Upper lobe of left lung (tissue), 6 donors: Measurements from ENCODE around the gene SLC39A8. TPM values are rescaled to one million over a fixed set of nuclear protein-coding genes. Genes with fewer than 3 reads are reported as not detected.
A peak's percentile ranks its signal among the peaks of the same experiment; 100 is the strongest.

Experiments used
- ATAC-seq, 2 donors: fragments of 200-7000 bp; cut with Tn5 transposase; one replicate each; pipeline ENCODE4 v1.9.1; 2022; ENCODE audit warnings: mild to moderate bottlenecking in 2 of 2, moderate library complexity in 2 of 2; ENCODE audit not compliant: low FRiP score in 2 of 2
- DNase-seq, 2 donors: peaks; one replicate each; pipeline ENCODE4 v3.0.0-alpha.2; 2019 to 2020
- H3K27ac ChIP-seq, 4 donors: fragments of 200-600 bp; sonication (generic); one replicate each; pipeline ENCODE4 v1.5.1; 2016 to 2019
- H3K27me3 ChIP-seq, 4 donors: fragments of 200-600 bp; sonication (generic); one replicate each; pipeline ENCODE4 v1.5.1; 2017 to 2019
- H3K36me3 ChIP-seq, 4 donors: fragments of 200-600 bp; sonication (generic); one replicate each; pipeline ENCODE4 v1.5.1; 2016 to 2019
- H3K4me1 ChIP-seq, 4 donors: fragments of 200-600 bp; sonication (generic); one replicate each; pipeline ENCODE4 v1.5.1; 2018 to 2019
- H3K4me3 ChIP-seq, 4 donors: fragments of 200-600 bp; sonication (generic); one replicate each; pipeline ENCODE4 v1.5.1; 2017 to 2019; ENCODE audit warnings: mild to moderate bottlenecking in 2 of 4, moderate library complexity in 1 of 4
- H3K9me3 ChIP-seq, 4 donors: fragments of 200-600 bp; sonication (generic); one replicate each; pipeline ENCODE4 v1.5.1; 2018 to 2019
- CTCF ChIP-seq, 6 experiments: fragments of 450-650 bp in 4 of 6; fragments of 200-600 bp in 2 of 6; sonication (generic) in 2 of 6; IDR thresholded peaks; one replicate each; pipeline ENCODE4 v1.5.1; 2016 to 2019; ENCODE audit warnings: antibody characterized with exemption in 6 of 6
- EP300 ChIP-seq, 4 donors: sonication (generic); formaldehyde crosslinking; IDR thresholded peaks; one replicate each; pipeline ENCODE4 v1.5.1; 2017; ENCODE audit warnings: antibody characterized with exemption in 4 of 4, control low read depth in 2 of 4
- POLR2A ChIP-seq, 4 donors: fragments of 450-650 bp; IDR thresholded peaks; one replicate each; pipeline ENCODE4 v1.5.1; 2016 to 2017; ENCODE audit warnings: antibody characterized with exemption in 4 of 4, mild to moderate bottlenecking in 2 of 4
- POLR2AphosphoS5 ChIP-seq, 2 donors: sonication (generic); formaldehyde crosslinking; IDR thresholded peaks; one replicate each; pipeline ENCODE4 v1.5.1; 2017; ENCODE audit warnings: antibody characterized with exemption in 2 of 2
- WGBS, 2 donors: methylation state at CpG; one replicate each; pipeline ENCODE4 v1.1.5; 2017 to 2018; 5-methylcytosine and 5-hydroxymethylcytosine counted together
- total RNA-seq, 6 donors: library from RNA; depleted of rRNA in 4 of 6; stranded (reverse); fragments of >200 nt in 4 of 6; gene quantifications; one replicate each; pipeline versions ENCODE4 v1.1.0 to v1.2.1, GENCODE V29; 2016 to 2021
- donor health status: DM: no; HTN: no; CAD: no; lungs with moderate emphysema.
- donor health status: DM: no; HTN: yes; CAD: no; lungs with severe emphysema.

SLC39A8 gene
- total RNA-seq: 100 to 1,000 TPM; 218 to 627 (median 317) TPM

- no peaks in the 10 kb centered on the region for H3K36me3 ChIP-seq
- WGBS, 2 donors: 0 to 1% methylated on average over 32 to 54 of the region's 54 CpGs
- ATAC-seq (peak; percentile 97), DNase-seq (peak; percentile 95 to 97)
- H3K9me3 ChIP-seq: no peaks in the 10 kb centered on the region
- peak within 1 kb of the TSS; percentile 63 to 86 (median 74) for H3K4me3 ChIP-seq
- peak within 1 kb of the TSS; percentile 80 to 91 (median 88) for H3K27ac ChIP-seq
- H3K27me3 ChIP-seq: no peaks in the 10 kb centered on the region
- TF ChIP-seq CTCF (IDR thresholded peaks at IDR 0.05) (peak; percentile 78 to 94 (median 92)), EP300 (IDR thresholded peaks at IDR 0.05) (no peak), POLR2A (IDR thresholded peaks at IDR 0.05) (peak in 3 of 4 donors; percentile 17 to 92 (median 69)), POLR2AphosphoS5 (IDR thresholded peaks at IDR 0.05) (peak; percentile 47 to 97)
- peaks cover 0 to 24% (median 10%) of the 10 kb centered on the region in 4 donors for H3K4me1 ChIP-seq
Observed at GRCh38 chr4:102344954-102345794, at the start of gene SLC39A8. TSS of gene SLC39A8 (minus strand) at chr4:102345482. CDS start at chr4:102344662, 820 bp downstream.

- 75 to 81% methylated on average over 4 of the region's 4 CpGs for WGBS, 2 donors
- peaks cover 0 to 3% (median 0%) of the 10 kb centered on the region in 4 donors for H3K4me1 ChIP-seq
- no peaks in the 10 kb centered on the region for H3K36me3 ChIP-seq
- H3K27me3 ChIP-seq: no peaks in the 10 kb centered on the region
- no peak for TF ChIP-seq CTCF (IDR thresholded peaks at IDR 0.05)
- TF ChIP-seq EP300 (IDR thresholded peaks at IDR 0.05): no peak
- TF ChIP-seq POLR2AphosphoS5 (IDR thresholded peaks at IDR 0.05): no peak
- TF ChIP-seq POLR2A (IDR thresholded peaks at IDR 0.05): no peak
- no peaks in the 10 kb centered on the region for H3K9me3 ChIP-seq
- no peak overlapping the region for H3K4me3 ChIP-seq
- ATAC-seq (no peak), DNase-seq (no peak)
- no peak overlapping the region for H3K27ac ChIP-seq
Observed at GRCh38 chr4:102392033-102392744, 46.9 kb upstream of the SLC39A8 start.

- Histone ChIP-seq H3K27ac (peak overlapping the region in 2 of 4 donors; percentile 24 to 61), H3K4me3 (no peak overlapping the region), H3K36me3 (no peaks in the 10 kb centered on the region), H3K27me3 (no peaks in the 10 kb centered on the region), H3K4me1 (peaks cover 0 to 3% (median 0%) of the 10 kb centered on the region in 4 donors), H3K9me3 (no peaks in the 10 kb centered on the region)
- TF ChIP-seq POLR2AphosphoS5 (IDR thresholded peaks at IDR 0.05): peak in 1 of 2 donors; percentile 62
- TF ChIP-seq EP300 (IDR thresholded peaks at IDR 0.05): peak in 1 of 4 donors; percentile 77
- TF ChIP-seq POLR2A (IDR thresholded peaks at IDR 0.05): no peak
- DNase-seq (no peak), ATAC-seq (peak; percentile 55 to 78)
- WGBS, 2 donors: 43 to 64% methylated on average over 2 of the region's 2 CpGs
Observed at GRCh38 chr4:102390438-102390837, 45.2 kb upstream of the SLC39A8 start.

GRCh38 chr4:102388611-102389010 lies 43.3 kb upstream of the SLC39A8 start:
- TF ChIP-seq POLR2A (IDR thresholded peaks at IDR 0.05): no peak
- no peak overlapping the region for H3K27ac ChIP-seq
- H3K9me3 ChIP-seq: no peaks in the 10 kb centered on the region
- peaks cover 0 to 3% (median 0%) of the 10 kb centered on the region in 4 donors for H3K4me1 ChIP-seq
- ATAC-seq (no peak), DNase-seq (no peak)
- no peaks in the 10 kb centered on the region for H3K27me3 ChIP-seq
- H3K4me3 ChIP-seq: no peak overlapping the region
- no peaks in the 10 kb centered on the region for H3K36me3 ChIP-seq

GRCh38 chr4:102387552-102388150 lies 42.4 kb upstream of the SLC39A8 start:
- 54 to 58% methylated on average over 2 of the region's 2 CpGs for WGBS, 2 donors
- Histone ChIP-seq H3K27me3 (no peaks in the 10 kb centered on the region), H3K9me3 (no peaks in the 10 kb centered on the region), H3K27ac (no peak overlapping the region), H3K36me3 (no peaks in the 10 kb centered on the region), H3K4me3 (no peak overlapping the region), H3K4me1 (peaks cover 0 to 3% (median 0%) of the 10 kb centered on the region in 4 donors)
- DNase-seq: no peak
- no peak for TF ChIP-seq CTCF (IDR thresholded peaks at IDR 0.05)
- TF ChIP-seq POLR2AphosphoS5 (IDR thresholded peaks at IDR 0.05): no peak
- TF ChIP-seq EP300 (IDR thresholded peaks at IDR 0.05): no peak
- ATAC-seq: no peak
